ENCODE measurements around the gene LRRC59.

Gene LRRC59

GRCh38 chr17:50355701-50356341 is 41.5 kb downstream of the LRRC59 start:
- no peaks in the 10 kb centered on the region for H3K9me3 ChIP-seq (ENCODE audit: control insufficient read depth, low read length)
- H3K36me3 ChIP-seq (ENCODE audit: control insufficient read depth, insufficient read depth, low read length): peaks cover 56% of the 10 kb centered on the region
- no peak overlapping the region for H3K4me3 ChIP-seq (ENCODE audit: insufficient read depth, low read depth, low read length, poor library complexity, severe bottlenecking)
- no peaks in the 10 kb centered on the region for H3K4me1 ChIP-seq (ENCODE audit: control insufficient read depth, insufficient read depth, low read length, poor library complexity, severe bottlenecking)
- no peak overlapping the region for H3K27ac ChIP-seq (ENCODE audit: insufficient read depth, low read length, poor library complexity, severe bottlenecking)
- H3K27me3 ChIP-seq (replicated peaks; ENCODE audit: control insufficient read depth, insufficient read depth, low read length, poor library complexity, severe bottlenecking): no peaks in the 10 kb centered on the region
- no peak for DNase-seq

- H3K36me3 ChIP-seq (ENCODE audit: control insufficient read depth, insufficient read depth, low read length): peaks cover 56% of the 10 kb centered on the region
- H3K27ac ChIP-seq (ENCODE audit: insufficient read depth, low read length, poor library complexity, severe bottlenecking): no peak overlapping the region
- DNase-seq: no peak
- no peaks in the 10 kb centered on the region for H3K4me1 ChIP-seq (ENCODE audit: control insufficient read depth, insufficient read depth, low read length, poor library complexity, severe bottlenecking)
- H3K27me3 ChIP-seq (replicated peaks; ENCODE audit: control insufficient read depth, insufficient read depth, low read length, poor library complexity, severe bottlenecking): no peaks in the 10 kb centered on the region
- H3K9me3 ChIP-seq (ENCODE audit: control insufficient read depth, low read length): no peaks in the 10 kb centered on the region
- H3K4me3 ChIP-seq (ENCODE audit: insufficient read depth, low read depth, low read length, poor library complexity, severe bottlenecking): no peak overlapping the region
Observed at GRCh38 chr17:50355336-50355700, 42.0 kb downstream of the LRRC59 start.

- Histone ChIP-seq H3K36me3 (ENCODE audit: control insufficient read depth, insufficient read depth, low read length) (peaks cover 56% of the 10 kb centered on the region), H3K4me1 (ENCODE audit: control insufficient read depth, insufficient read depth, low read length, poor library complexity, severe bottlenecking) (no peaks in the 10 kb centered on the region), H3K4me3 (ENCODE audit: insufficient read depth, low read depth, low read length, poor library complexity, severe bottlenecking) (no peak overlapping the region), H3K9me3 (ENCODE audit: control insufficient read depth, low read length) (no peaks in the 10 kb centered on the region), H3K27ac (ENCODE audit: insufficient read depth, low read length, poor library complexity, severe bottlenecking) (no peak overlapping the region), H3K27me3 (replicated peaks; ENCODE audit: control insufficient read depth, insufficient read depth, low read length, poor library complexity, severe bottlenecking) (no peaks in the 10 kb centered on the region)
- no peak for DNase-seq
Observed at GRCh38 chr17:50354776-50355175, 42.5 kb downstream of the LRRC59 start.

GRCh38 chr17:50354198-50354597 is 43.1 kb downstream of the LRRC59 start:
- DNase-seq: no peak
- Histone ChIP-seq H3K27me3 (replicated peaks; ENCODE audit: control insufficient read depth, insufficient read depth, low read length, poor library complexity, severe bottlenecking) (no peaks in the 10 kb centered on the region), H3K27ac (ENCODE audit: insufficient read depth, low read length, poor library complexity, severe bottlenecking) (no peak overlapping the region), H3K36me3 (ENCODE audit: control insufficient read depth, insufficient read depth, low read length) (peaks cover 50% of the 10 kb centered on the region), H3K4me3 (ENCODE audit: insufficient read depth, low read depth, low read length, poor library complexity, severe bottlenecking) (no peak overlapping the region), H3K9me3 (ENCODE audit: control insufficient read depth, low read length) (no peaks in the 10 kb centered on the region), H3K4me1 (ENCODE audit: control insufficient read depth, insufficient read depth, low read length, poor library complexity, severe bottlenecking) (no peaks in the 10 kb centered on the region)

- Histone ChIP-seq H3K27me3 (replicated peaks; ENCODE audit: control insufficient read depth, insufficient read depth, low read length, poor library complexity, severe bottlenecking) (no peaks in the 10 kb centered on the region), H3K27ac (ENCODE audit: insufficient read depth, low read length, poor library complexity, severe bottlenecking) (no peak overlapping the region), H3K4me3 (ENCODE audit: insufficient read depth, low read depth, low read length, poor library complexity, severe bottlenecking) (no peak overlapping the region), H3K36me3 (ENCODE audit: control insufficient read depth, insufficient read depth, low read length) (peaks cover 45% of the 10 kb centered on the region), H3K4me1 (ENCODE audit: control insufficient read depth, insufficient read depth, low read length, poor library complexity, severe bottlenecking) (no peaks in the 10 kb centered on the region), H3K9me3 (ENCODE audit: control insufficient read depth, low read length) (no peaks in the 10 kb centered on the region)
- no peak for DNase-seq
Observed at GRCh38 chr17:50353600-50354195, 43.6 kb downstream of the LRRC59 start.

- H3K9me3 ChIP-seq (ENCODE audit: control insufficient read depth, low read length): no peaks in the 10 kb centered on the region
- H3K27me3 ChIP-seq (replicated peaks; ENCODE audit: control insufficient read depth, insufficient read depth, low read length, poor library complexity, severe bottlenecking): no peaks in the 10 kb centered on the region
- peaks cover 39% of the 10 kb centered on the region for H3K36me3 ChIP-seq (ENCODE audit: control insufficient read depth, insufficient read depth, low read length)
- no peak for DNase-seq
- H3K4me3 ChIP-seq (ENCODE audit: insufficient read depth, low read depth, low read length, poor library complexity, severe bottlenecking): no peak overlapping the region
- H3K27ac ChIP-seq (ENCODE audit: insufficient read depth, low read length, poor library complexity, severe bottlenecking): no peak overlapping the region
- no peaks in the 10 kb centered on the region for H3K4me1 ChIP-seq (ENCODE audit: control insufficient read depth, insufficient read depth, low read length, poor library complexity, severe bottlenecking)
Observed at GRCh38 chr17:50352693-50353599, 44.4 kb downstream of the LRRC59 start.

- Histone ChIP-seq H3K27ac (ENCODE audit: insufficient read depth, low read length, poor library complexity, severe bottlenecking) (no peak overlapping the region), H3K4me3 (ENCODE audit: insufficient read depth, low read depth, low read length, poor library complexity, severe bottlenecking) (no peak overlapping the region), H3K27me3 (replicated peaks; ENCODE audit: control insufficient read depth, insufficient read depth, low read length, poor library complexity, severe bottlenecking) (no peaks in the 10 kb centered on the region), H3K4me1 (ENCODE audit: control insufficient read depth, insufficient read depth, low read length, poor library complexity, severe bottlenecking) (peaks cover 6% of the 10 kb centered on the region), H3K36me3 (ENCODE audit: control insufficient read depth, insufficient read depth, low read length) (peaks cover 34% of the 10 kb centered on the region), H3K9me3 (ENCODE audit: control insufficient read depth, low read length) (no peaks in the 10 kb centered on the region)
- DNase-seq: no peak
Observed at GRCh38 chr17:50352072-50352692, 45.1 kb downstream of the LRRC59 start.

GRCh38 chr17:50350733-50351132 is 46.6 kb downstream of the LRRC59 start:
- peaks cover 19% of the 10 kb centered on the region for H3K36me3 ChIP-seq (ENCODE audit: control insufficient read depth, insufficient read depth, low read length)
- no peak overlapping the region for H3K27ac ChIP-seq (ENCODE audit: insufficient read depth, low read length, poor library complexity, severe bottlenecking)
- H3K4me3 ChIP-seq (ENCODE audit: insufficient read depth, low read depth, low read length, poor library complexity, severe bottlenecking): no peak overlapping the region
- no peaks in the 10 kb centered on the region for H3K9me3 ChIP-seq (ENCODE audit: control insufficient read depth, low read length)
- no peak for DNase-seq
- H3K4me1 ChIP-seq (ENCODE audit: control insufficient read depth, insufficient read depth, low read length, poor library complexity, severe bottlenecking): peaks cover 14% of the 10 kb centered on the region
- no peaks in the 10 kb centered on the region for H3K27me3 ChIP-seq (replicated peaks; ENCODE audit: control insufficient read depth, insufficient read depth, low read length, poor library complexity, severe bottlenecking)

- H3K36me3 ChIP-seq (ENCODE audit: control insufficient read depth, insufficient read depth, low read length): peaks cover 4% of the 10 kb centered on the region
- no peaks in the 10 kb centered on the region for H3K27me3 ChIP-seq (replicated peaks; ENCODE audit: control insufficient read depth, insufficient read depth, low read length, poor library complexity, severe bottlenecking)
- no peak for DNase-seq
- H3K4me1 ChIP-seq (ENCODE audit: control insufficient read depth, insufficient read depth, low read length, poor library complexity, severe bottlenecking): peaks cover 20% of the 10 kb centered on the region
- no peak overlapping the region for H3K4me3 ChIP-seq (ENCODE audit: insufficient read depth, low read depth, low read length, poor library complexity, severe bottlenecking)
- H3K9me3 ChIP-seq (ENCODE audit: control insufficient read depth, low read length): no peaks in the 10 kb centered on the region
- H3K27ac ChIP-seq (ENCODE audit: insufficient read depth, low read length, poor library complexity, severe bottlenecking): no peak overlapping the region
Observed at GRCh38 chr17:50349243-50349600, 48.1 kb downstream of the LRRC59 start.

Data from effector memory CD4-positive, alpha-beta T cell (primary cell).